HepG2 (cell line): ENCODE results near the gene NOB1. TPM values are rescaled to one million over a fixed set of nuclear protein-coding genes. Genes with fewer than 3 reads are reported as not detected.

Experiments
- AGO2 ChIP-seq: fragments of 200-400 bp; formaldehyde crosslinking; optimal IDR thresholded peaks from 2 replicates; pipeline ENCODE3; 2017; ENCODE audit warnings: mild to moderate bottlenecking, low read depth, low read length, moderate library complexity
- ARNTL ChIP-seq: sonication (generic); formaldehyde crosslinking; IDR thresholded peaks from 2 replicates; pipeline ENCODE4 v1.4.0; 2020; ENCODE audit warnings: mild to moderate bottlenecking, missing genetic modification reagents
- ESRRA ChIP-seq: sonication (generic); formaldehyde crosslinking; IDR thresholded peaks from 2 replicates; pipeline ENCODE4 v1.5.1; 2020; ENCODE audit warnings: mild to moderate bottlenecking, low read depth, missing genetic modification reagents
- MXI1 ChIP-seq: IDR thresholded peaks from 3 replicates; pipeline ENCODE4 v1.6.1; 2012; ENCODE audit warnings: low read depth, low read length, inconsistent platforms, borderline replicate concordance
- TCF7L2 ChIP-seq: IDR thresholded peaks from 2 replicates; pipeline ENCODE4 v1.6.1; 2011; ENCODE audit warnings: mild to moderate bottlenecking, low read depth, low read length, moderate library complexity
- ZFP1 ChIP-seq: IDR thresholded peaks from 2 replicates; pipeline ENCODE4 v1.6.1; 2016
- ZFP41 ChIP-seq: sonication (generic); formaldehyde crosslinking; IDR thresholded peaks from 2 replicates; pipeline ENCODE4 v1.4.0; 2020; ENCODE audit warnings: mild to moderate bottlenecking, missing genetic modification reagents, borderline replicate concordance
- ZNF329 ChIP-seq: sonication (generic); formaldehyde crosslinking; IDR thresholded peaks from 2 replicates; pipeline ENCODE4 v1.9.0; 2021; ENCODE audit warnings: low read depth, mild to moderate bottlenecking, missing genetic modification reagents
- ZNF337 ChIP-seq: sonication (generic); formaldehyde crosslinking; IDR thresholded peaks from 2 replicates; pipeline ENCODE4 v1.5.1; 2020; ENCODE audit warnings: missing genetic modification reagents, low read depth, mild to moderate bottlenecking, borderline replicate concordance
- polyA plus RNA-seq, 8 experiments: library from polyadenylated mRNA; depleted of rRNA in 3 of 8; stranded (reverse) in 7 of 8; unstranded in 1 of 8; fragments of >200 nt; fragmentation: Illumina TruSeq in 4 of 8; extraction: Trizol in 4 of 8; gene quantifications; 2 replicates each; pipeline versions ENCODE4 v1.2.1 to v1.2.3, GENCODE V29; 2011 to 2016; ENCODE audit warnings: low read depth in 4 of 8, missing spikeins in 1 of 8, mixed read lengths in 1 of 8; ENCODE audit not compliant: insufficient read depth in 1 of 8
- total RNA-seq, 5 experiments: library from RNA; depleted of rRNA; stranded (reverse); fragments of >200 nt; fragmentation: Illumina TruSeq; extraction: Trizol; gene quantifications; 2 replicates each; pipeline ENCODE4 v1.2.3, GENCODE V29; 2016; ENCODE audit warnings: low read depth in 1 of 5
- TF ChIP-seq, protein P1 (sequence below): sonication (generic); formaldehyde crosslinking; IDR thresholded peaks from 2 replicates; pipeline ENCODE4 v1.4.0; 2020; ENCODE audit warnings: mild to moderate bottlenecking, missing genetic modification reagents
- TF ChIP-seq, protein P2 (sequence below): sonication (generic); formaldehyde crosslinking; conservative IDR thresholded peaks from 2 replicates; pipeline ENCODE4 v1.4.0; 2020; ENCODE audit warnings: mild to moderate bottlenecking, missing genetic modification reagents, moderate library complexity
- TF ChIP-seq, protein P3 (sequence below): sonication (generic); formaldehyde crosslinking; IDR thresholded peaks from 2 replicates; pipeline ENCODE4 v1.8.0; 2022; ENCODE audit warnings: missing genetic modification reagents, mild to moderate bottlenecking, moderate library complexity, borderline replicate concordance
- TF ChIP-seq, protein P4 (sequence below): sonication (generic); formaldehyde crosslinking; IDR thresholded peaks from 2 replicates; pipeline ENCODE4 v1.4.0; 2020; ENCODE audit warnings: mild to moderate bottlenecking, missing genetic modification reagents
- TF ChIP-seq, protein P5 (sequence below): IDR thresholded peaks from 2 replicates; pipeline ENCODE4 v1.6.1; 2016

The NOB1 gene
- total and polyA plus RNA-seq, 2 of the 13 experiments (the other 11 are each of a cell fraction or from before 2014, with no cell fraction given): 47.1 to 162 TPM

DNA sequence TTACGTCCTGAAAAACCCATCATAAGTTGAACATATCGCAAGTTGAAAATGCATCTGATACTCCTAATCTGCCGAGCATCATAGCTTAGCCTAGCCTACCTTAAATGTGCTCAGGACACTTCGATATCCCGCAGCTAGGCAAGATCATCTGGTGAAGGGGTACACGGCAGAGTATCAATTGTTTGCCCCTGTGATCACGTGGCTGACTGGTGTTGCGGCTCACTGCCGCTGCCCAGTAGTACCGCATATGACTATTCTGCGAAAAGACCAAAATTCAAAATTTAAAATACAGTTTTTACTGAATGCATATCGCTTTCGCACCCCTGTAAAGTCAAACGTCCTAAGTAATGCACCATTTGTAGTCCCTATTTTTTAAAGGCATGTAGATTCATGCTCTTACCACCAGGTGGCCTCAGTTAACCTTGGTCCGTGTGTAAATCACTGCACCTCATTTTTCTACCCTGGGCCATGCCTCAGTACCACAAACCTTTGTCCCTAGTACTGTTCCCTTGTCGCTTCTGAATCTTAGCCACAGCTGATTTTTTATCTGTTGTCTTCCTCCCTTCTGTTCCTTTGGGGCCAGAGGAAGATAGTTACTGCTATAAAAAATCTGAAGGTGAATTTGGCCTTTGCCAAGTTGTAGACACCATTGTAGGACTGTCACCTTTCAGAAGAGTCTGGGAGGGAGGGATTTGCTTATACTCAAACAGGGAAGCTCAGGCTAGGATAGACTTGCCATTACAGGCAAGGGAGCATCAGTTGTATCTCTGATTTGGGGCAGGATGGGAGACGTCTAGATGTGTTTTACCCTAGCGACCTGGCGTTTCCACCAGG is 41.8 kb upstream of the NOB1 start (continued):
- TF ChIP-seq, protein P1, sequence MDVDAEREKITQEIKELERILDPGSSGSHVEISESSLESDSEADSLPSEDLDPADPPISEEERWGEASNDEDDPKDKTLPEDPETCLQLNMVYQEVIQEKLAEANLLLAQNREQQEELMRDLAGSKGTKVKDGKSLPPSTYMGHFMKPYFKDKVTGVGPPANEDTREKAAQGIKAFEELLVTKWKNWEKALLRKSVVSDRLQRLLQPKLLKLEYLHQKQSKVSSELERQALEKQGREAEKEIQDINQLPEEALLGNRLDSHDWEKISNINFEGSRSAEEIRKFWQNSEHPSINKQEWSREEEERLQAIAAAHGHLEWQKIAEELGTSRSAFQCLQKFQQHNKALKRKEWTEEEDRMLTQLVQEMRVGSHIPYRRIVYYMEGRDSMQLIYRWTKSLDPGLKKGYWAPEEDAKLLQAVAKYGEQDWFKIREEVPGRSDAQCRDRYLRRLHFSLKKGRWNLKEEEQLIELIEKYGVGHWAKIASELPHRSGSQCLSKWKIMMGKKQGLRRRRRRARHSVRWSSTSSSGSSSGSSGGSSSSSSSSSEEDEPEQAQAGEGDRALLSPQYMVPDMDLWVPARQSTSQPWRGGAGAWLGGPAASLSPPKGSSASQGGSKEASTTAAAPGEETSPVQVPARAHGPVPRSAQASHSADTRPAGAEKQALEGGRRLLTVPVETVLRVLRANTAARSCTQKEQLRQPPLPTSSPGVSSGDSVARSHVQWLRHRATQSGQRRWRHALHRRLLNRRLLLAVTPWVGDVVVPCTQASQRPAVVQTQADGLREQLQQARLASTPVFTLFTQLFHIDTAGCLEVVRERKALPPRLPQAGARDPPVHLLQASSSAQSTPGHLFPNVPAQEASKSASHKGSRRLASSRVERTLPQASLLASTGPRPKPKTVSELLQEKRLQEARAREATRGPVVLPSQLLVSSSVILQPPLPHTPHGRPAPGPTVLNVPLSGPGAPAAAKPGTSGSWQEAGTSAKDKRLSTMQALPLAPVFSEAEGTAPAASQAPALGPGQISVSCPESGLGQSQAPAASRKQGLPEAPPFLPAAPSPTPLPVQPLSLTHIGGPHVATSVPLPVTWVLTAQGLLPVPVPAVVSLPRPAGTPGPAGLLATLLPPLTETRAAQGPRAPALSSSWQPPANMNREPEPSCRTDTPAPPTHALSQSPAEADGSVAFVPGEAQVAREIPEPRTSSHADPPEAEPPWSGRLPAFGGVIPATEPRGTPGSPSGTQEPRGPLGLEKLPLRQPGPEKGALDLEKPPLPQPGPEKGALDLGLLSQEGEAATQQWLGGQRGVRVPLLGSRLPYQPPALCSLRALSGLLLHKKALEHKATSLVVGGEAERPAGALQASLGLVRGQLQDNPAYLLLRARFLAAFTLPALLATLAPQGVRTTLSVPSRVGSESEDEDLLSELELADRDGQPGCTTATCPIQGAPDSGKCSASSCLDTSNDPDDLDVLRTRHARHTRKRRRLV (CRISPR knock-in tag): no peak
- TF ChIP-seq ZFP1 (CRISPR knock-in tag) (no peak), ZNF329 (CRISPR knock-in tag) (no peak), ZNF337 (CRISPR knock-in tag) (no peak), AGO2 (no peak), ARNTL (no peak), TCF7L2 (no peak), MXI1 (peak; percentile 65; the same call in 2 of the 3 replicates), ZFP41 (CRISPR knock-in tag) (no peak), ESRRA (CRISPR knock-in tag) (no peak)
- TF ChIP-seq, protein P2, sequence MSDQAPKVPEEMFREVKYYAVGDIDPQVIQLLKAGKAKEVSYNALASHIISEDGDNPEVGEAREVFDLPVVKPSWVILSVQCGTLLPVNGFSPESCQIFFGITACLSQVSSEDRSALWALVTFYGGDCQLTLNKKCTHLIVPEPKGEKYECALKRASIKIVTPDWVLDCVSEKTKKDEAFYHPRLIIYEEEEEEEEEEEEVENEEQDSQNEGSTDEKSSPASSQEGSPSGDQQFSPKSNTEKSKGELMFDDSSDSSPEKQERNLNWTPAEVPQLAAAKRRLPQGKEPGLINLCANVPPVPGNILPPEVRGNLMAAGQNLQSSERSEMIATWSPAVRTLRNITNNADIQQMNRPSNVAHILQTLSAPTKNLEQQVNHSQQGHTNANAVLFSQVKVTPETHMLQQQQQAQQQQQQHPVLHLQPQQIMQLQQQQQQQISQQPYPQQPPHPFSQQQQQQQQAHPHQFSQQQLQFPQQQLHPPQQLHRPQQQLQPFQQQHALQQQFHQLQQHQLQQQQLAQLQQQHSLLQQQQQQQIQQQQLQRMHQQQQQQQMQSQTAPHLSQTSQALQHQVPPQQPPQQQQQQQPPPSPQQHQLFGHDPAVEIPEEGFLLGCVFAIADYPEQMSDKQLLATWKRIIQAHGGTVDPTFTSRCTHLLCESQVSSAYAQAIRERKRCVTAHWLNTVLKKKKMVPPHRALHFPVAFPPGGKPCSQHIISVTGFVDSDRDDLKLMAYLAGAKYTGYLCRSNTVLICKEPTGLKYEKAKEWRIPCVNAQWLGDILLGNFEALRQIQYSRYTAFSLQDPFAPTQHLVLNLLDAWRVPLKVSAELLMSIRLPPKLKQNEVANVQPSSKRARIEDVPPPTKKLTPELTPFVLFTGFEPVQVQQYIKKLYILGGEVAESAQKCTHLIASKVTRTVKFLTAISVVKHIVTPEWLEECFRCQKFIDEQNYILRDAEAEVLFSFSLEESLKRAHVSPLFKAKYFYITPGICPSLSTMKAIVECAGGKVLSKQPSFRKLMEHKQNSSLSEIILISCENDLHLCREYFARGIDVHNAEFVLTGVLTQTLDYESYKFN (CRISPR knock-in tag): no peak
- TF ChIP-seq, protein P3, sequence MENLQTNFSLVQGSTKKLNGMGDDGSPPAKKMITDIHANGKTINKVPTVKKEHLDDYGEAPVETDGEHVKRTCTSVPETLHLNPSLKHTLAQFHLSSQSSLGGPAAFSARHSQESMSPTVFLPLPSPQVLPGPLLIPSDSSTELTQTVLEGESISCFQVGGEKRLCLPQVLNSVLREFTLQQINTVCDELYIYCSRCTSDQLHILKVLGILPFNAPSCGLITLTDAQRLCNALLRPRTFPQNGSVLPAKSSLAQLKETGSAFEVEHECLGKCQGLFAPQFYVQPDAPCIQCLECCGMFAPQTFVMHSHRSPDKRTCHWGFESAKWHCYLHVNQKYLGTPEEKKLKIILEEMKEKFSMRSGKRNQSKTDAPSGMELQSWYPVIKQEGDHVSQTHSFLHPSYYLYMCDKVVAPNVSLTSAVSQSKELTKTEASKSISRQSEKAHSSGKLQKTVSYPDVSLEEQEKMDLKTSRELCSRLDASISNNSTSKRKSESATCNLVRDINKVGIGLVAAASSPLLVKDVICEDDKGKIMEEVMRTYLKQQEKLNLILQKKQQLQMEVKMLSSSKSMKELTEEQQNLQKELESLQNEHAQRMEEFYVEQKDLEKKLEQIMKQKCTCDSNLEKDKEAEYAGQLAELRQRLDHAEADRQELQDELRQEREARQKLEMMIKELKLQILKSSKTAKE (CRISPR knock-in tag): no peak
- TF ChIP-seq, protein P4, sequence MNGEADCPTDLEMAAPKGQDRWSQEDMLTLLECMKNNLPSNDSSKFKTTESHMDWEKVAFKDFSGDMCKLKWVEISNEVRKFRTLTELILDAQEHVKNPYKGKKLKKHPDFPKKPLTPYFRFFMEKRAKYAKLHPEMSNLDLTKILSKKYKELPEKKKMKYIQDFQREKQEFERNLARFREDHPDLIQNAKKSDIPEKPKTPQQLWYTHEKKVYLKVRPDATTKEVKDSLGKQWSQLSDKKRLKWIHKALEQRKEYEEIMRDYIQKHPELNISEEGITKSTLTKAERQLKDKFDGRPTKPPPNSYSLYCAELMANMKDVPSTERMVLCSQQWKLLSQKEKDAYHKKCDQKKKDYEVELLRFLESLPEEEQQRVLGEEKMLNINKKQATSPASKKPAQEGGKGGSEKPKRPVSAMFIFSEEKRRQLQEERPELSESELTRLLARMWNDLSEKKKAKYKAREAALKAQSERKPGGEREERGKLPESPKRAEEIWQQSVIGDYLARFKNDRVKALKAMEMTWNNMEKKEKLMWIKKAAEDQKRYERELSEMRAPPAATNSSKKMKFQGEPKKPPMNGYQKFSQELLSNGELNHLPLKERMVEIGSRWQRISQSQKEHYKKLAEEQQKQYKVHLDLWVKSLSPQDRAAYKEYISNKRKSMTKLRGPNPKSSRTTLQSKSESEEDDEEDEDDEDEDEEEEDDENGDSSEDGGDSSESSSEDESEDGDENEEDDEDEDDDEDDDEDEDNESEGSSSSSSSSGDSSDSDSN (CRISPR knock-in tag): 0 out of 2 replicates have a peak, but pooled peaks have one; percentile 16
- TF ChIP-seq, protein P5, sequence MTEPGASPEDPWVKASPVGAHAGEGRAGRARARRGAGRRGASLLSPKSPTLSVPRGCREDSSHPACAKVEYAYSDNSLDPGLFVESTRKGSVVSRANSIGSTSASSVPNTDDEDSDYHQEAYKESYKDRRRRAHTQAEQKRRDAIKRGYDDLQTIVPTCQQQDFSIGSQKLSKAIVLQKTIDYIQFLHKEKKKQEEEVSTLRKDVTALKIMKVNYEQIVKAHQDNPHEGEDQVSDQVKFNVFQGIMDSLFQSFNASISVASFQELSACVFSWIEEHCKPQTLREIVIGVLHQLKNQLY (CRISPR knock-in tag): no peak
